Osteoblast (primary cell): ENCODE measurements around the gene CDKN2B-AS1. TPM values are rescaled to one million over a fixed set of nuclear protein-coding genes. Genes with fewer than 3 reads are reported as not detected.
A peak's percentile ranks its signal among the peaks of the same experiment; 100 is the strongest.

Source experiments
- DNase-seq: peaks from one replicate; pipeline ENCODE4 v3.0.0; 2011; ENCODE audit warnings: low spot score, mixed read lengths; ENCODE audit not compliant: insufficient read length; ENCODE audit errors: missing footprints
- H2AFZ ChIP-seq: 2 replicates; pipeline ENCODE4 v1.6.0; 2011; ENCODE audit warnings: mild to moderate bottlenecking, low read length
- H3K27ac ChIP-seq: 2 replicates; pipeline ENCODE4 v1.5.1; 2011; ENCODE audit warnings: mild to moderate bottlenecking, low read depth, low read length, moderate library complexity
- H3K27me3 ChIP-seq: 2 replicates; pipeline ENCODE4 v1.6.0; 2012; ENCODE audit warnings: mild to moderate bottlenecking, control low read depth, inconsistent platforms, low read length, moderate library complexity; ENCODE audit not compliant: insufficient read depth
- H3K36me3 ChIP-seq: 2 replicates; pipeline ENCODE4 v1.5.1; 2011; ENCODE audit warnings: mild to moderate bottlenecking, low read length, control low read depth, moderate library complexity; ENCODE audit not compliant: insufficient read depth
- H3K4me1 ChIP-seq: 2 replicates; pipeline ENCODE4 v1.5.1; 2011; ENCODE audit warnings: mild to moderate bottlenecking, low read length, control low read depth, moderate library complexity; ENCODE audit not compliant: insufficient read depth
- H3K4me2 ChIP-seq: 2 replicates; pipeline ENCODE4 v1.6.0; 2011; ENCODE audit warnings: mild to moderate bottlenecking, low read length; ENCODE audit not compliant: insufficient read depth
- H3K4me3 ChIP-seq: fragments of 200-600 bp; sonication (generic); 3 replicates; pipeline ENCODE4 v1.5.1; 2012; ENCODE audit warnings: mild to moderate bottlenecking, low read length, inconsistent platforms; ENCODE audit not compliant: insufficient read depth
- H3K79me2 ChIP-seq: 2 replicates; pipeline ENCODE4 v1.6.0; 2012; ENCODE audit warnings: mild to moderate bottlenecking, low read length, control low read depth, inconsistent platforms; ENCODE audit not compliant: insufficient read depth
- H3K9me3 ChIP-seq: 2 replicates; pipeline ENCODE4 v1.5.1; 2011; ENCODE audit warnings: low read depth, low read length, control low read depth
- H4K20me1 ChIP-seq: 2 replicates; pipeline ENCODE4 v1.6.0; 2012; ENCODE audit warnings: mild to moderate bottlenecking, low read length, control low read depth; ENCODE audit not compliant: insufficient read depth
- CTCF ChIP-seq: IDR thresholded peaks from 2 replicates; pipeline ENCODE4 v1.5.1; 2011; ENCODE audit warnings: mild to moderate bottlenecking, low read depth, low read length, moderate library complexity; ENCODE audit errors: extremely low read depth
- total RNA-seq: library from RNA; depleted of rRNA; stranded (reverse); fragments of >200 nt; gene quantifications from 2 replicates; pipeline ENCODE4 v1.2.3, GENCODE V29; 2012

The CDKN2B-AS1 gene
- total RNA-seq, 1 donor = 15.2 TPM

- Histone ChIP-seq H3K36me3 (no peaks in the 10 kb centered on the region), H3K79me2 (no peaks in the 10 kb centered on the region), H4K20me1 (no peaks in the 10 kb centered on the region), H3K4me2 (no peak overlapping the region), H2AFZ (no peak overlapping the region), H3K27ac (peak overlapping the region; percentile 68), H3K4me3 (no peak overlapping the region), H3K4me1 (peaks cover 36% of the 10 kb centered on the region), H3K9me3 (no peaks in the 10 kb centered on the region), H3K27me3 (no peaks in the 10 kb centered on the region)
- no peak for DNase-seq
- no peak for TF ChIP-seq CTCF
These were observed 47.2 kb downstream of the CDKN2B-AS1 start for GRCh38 chr9:22041775-22042174.

- no peaks in the 10 kb centered on the region for H3K9me3 ChIP-seq
- no peaks in the 10 kb centered on the region for H3K79me2 ChIP-seq
- H3K27me3 ChIP-seq = no peaks in the 10 kb centered on the region
- no peak overlapping the region for H3K4me2 ChIP-seq
- TF ChIP-seq CTCF = no peak
- H3K4me1 ChIP-seq = peaks cover 29% of the 10 kb centered on the region
- DNase-seq = no peak
- H2AFZ ChIP-seq = no peak overlapping the region
- H3K36me3 ChIP-seq = no peaks in the 10 kb centered on the region
- H4K20me1 ChIP-seq = no peaks in the 10 kb centered on the region
- peak overlapping the region; percentile 31 for H3K27ac ChIP-seq
- no peak overlapping the region for H3K4me3 ChIP-seq
These were observed 49.3 kb downstream of the CDKN2B-AS1 start for GRCh38 chr9:22043928-22044327.

- peak overlapping the region; percentile 31 for H3K27ac ChIP-seq
- no peak overlapping the region for H2AFZ ChIP-seq
- no peaks in the 10 kb centered on the region for H3K79me2 ChIP-seq
- no peak overlapping the region for H3K4me2 ChIP-seq
- no peaks in the 10 kb centered on the region for H3K36me3 ChIP-seq
- no peak for TF ChIP-seq CTCF
- H4K20me1 ChIP-seq = no peaks in the 10 kb centered on the region
- no peak overlapping the region for H3K4me3 ChIP-seq
- no peaks in the 10 kb centered on the region for H3K27me3 ChIP-seq
- no peaks in the 10 kb centered on the region for H3K9me3 ChIP-seq
- peak; percentile 65 for DNase-seq
- H3K4me1 ChIP-seq = peaks cover 33% of the 10 kb centered on the region
These were observed 50.0 kb downstream of the CDKN2B-AS1 start for GRCh38 chr9:22044583-22044982.

- DNase-seq = no peak
- Histone ChIP-seq H4K20me1 (no peaks in the 10 kb centered on the region), H3K9me3 (no peaks in the 10 kb centered on the region), H3K79me2 (no peaks in the 10 kb centered on the region), H3K27me3 (no peaks in the 10 kb centered on the region), H3K4me2 (no peak overlapping the region), H3K4me3 (no peak overlapping the region), H3K4me1 (peaks cover 30% of the 10 kb centered on the region), H3K36me3 (no peaks in the 10 kb centered on the region), H2AFZ (no peak overlapping the region), H3K27ac (no peak overlapping the region)
- no peak for TF ChIP-seq CTCF
These were observed 50.8 kb downstream of the CDKN2B-AS1 start for GRCh38 chr9:22045423-22045822.
